ENCODE results near the gene RBMS3.
A peak's percentile ranks its signal among the peaks of the same experiment; 100 is the strongest.
"Not testable (repeated sequence)": the region's sequence is repeated elsewhere in the genome, so short reads cannot be mapped to it uniquely, and the experiment has no call there.

RBMS3 gene

DNA sequence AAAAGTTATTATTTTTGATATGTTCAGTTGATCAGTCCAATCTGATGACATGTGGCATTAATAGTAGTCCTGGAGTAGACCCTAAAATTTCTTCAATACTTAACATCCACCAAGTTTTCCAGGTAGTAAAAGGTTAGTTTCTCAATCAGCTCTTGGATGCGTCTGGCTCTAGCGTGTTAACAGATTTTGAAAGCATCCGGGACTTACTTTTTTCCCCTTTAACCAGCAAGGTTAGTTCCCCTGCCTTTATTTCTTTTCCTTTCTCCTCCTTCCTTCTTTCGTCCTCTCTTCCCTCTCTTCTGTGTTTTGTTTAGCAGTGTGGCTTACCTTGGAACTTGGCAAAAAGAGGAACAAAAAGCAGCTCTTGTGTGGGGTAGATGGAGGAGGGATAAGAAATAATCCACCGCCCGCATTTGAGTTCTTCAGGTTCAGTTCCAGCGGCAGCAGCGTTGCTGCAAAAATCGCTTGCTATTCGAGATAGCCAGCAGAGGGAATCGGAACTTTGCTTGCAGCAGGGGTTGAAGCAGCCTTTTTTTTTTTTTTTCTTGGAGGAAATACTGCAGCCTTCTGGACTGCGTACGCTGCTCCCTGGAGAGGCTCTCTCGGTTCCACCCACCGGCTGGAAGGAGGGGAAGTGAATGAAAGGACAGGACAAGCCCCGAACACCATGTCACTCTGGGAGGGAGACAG is at the start of gene RBMS3:
Gene RBMS3, plus strand, starts transcription at position 668 of the 690 bp plus-strand sequence.
- DNase-seq = peak in 1 of 2 donors; percentile 10

DNA sequence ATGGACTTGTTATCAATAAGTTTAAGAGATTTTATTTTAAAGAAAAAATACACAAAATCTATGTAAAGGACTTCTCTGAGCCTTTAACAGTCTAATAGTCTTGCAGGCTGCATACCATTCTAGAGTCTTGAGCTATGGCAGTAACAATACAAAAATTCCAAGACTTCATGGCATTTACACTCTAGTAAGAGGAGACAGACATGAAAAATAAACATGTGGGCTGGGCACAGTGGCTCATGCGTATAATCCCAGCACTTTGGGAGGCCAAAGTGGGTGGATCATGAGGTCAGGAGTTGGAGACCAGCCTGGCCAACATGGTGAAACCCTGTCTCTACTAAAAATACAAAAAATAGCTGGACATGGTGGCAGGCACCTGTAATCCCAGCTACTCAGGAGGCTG is 47.7 kb upstream of the RBMS3 start:
- DNase-seq = not testable (repeated sequence)

DNA sequence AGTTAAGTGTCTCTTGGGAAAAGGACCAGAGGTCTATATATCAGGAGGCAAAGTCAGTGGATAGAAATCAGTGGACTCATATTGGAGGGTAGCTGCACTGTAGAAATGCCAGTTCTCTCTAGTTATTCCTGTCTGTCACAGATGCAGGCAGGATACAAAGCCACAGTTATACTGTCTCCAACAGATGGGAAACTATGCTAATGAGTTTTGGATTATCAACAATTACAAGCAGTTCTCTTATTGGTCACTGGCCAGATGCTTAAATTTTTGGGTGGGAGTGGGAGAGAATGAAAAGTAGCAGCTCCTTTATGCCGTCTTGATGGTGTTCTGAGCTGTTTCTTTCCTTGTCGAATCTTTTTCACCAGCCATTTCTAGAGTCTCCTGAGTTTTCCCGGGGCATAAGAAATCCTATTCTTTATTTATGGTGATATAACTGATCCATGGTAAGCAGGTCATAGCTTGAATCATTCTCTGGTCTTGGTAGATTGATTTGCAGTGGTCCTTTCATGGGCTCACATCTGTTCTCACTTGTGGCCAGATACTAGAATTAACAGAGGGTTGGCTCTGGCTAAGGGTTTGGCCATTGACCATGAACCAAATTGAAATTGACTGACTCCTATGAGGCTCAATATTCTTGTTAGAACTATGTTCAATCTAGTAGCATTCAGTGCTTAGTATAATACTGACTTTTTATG is 44.6 kb upstream of the RBMS3 start:
- no peak for DNase-seq

DNA sequence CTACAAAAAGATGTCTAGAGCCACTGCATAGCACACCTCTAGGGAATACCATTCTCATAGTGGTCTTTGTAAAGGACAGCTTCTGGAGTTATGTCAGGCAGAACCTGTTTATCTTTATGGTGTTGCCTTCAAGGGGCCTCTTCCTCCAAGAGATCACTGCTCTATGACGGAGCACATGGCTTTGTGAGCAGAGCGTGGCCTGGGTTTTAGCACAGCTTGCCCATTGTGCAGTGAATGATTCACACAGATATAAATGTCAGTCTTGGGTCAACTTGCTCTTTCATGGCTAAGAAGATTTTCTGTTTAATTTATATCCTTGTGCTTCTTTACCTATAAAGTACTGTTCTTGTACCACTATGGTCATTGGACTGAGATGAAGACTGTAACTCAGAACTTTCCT is 41.5 kb upstream of the RBMS3 start:
- DNase-seq = no peak

DNA sequence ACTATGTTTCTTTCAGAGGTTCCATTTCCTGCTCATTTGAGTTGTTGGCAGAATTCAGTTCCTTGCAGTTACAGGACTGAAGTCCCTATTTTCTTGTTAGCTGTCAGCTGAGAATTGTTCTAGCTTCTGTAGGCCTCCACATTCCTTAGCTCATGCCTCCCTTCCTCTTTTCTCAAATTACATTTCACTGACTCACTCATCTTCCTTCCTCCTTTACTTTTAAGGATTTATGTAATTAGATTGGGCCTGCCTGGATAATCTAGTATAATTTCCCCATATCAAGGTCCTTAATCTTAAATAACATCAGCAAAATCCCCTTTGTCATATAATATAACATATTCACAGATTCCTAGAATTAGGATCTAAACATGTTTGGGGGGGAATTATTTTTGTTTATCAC is 40.6 kb upstream of the RBMS3 start:
- DNase-seq = no peak

DNA sequence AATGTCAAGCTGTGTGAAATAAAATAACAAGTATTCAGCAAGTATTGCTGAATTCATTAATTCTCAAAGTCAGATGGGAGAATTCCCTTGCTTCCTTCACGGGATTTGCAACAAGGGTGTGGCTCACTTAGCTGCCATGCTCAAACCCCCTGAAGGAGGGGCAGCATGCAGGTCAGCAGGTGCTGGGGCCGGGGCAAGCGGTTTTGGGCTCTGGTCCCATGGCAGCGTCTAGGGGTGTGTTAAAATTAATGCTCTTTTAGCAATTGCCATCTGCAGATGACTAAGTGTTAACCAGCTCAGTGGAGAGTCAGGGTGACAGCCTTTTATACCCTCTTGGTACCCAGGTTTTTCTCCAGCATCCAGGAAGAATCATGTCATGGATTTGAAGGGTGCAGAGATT is 40.0 kb upstream of the RBMS3 start:
- no peak for DNase-seq

DNA sequence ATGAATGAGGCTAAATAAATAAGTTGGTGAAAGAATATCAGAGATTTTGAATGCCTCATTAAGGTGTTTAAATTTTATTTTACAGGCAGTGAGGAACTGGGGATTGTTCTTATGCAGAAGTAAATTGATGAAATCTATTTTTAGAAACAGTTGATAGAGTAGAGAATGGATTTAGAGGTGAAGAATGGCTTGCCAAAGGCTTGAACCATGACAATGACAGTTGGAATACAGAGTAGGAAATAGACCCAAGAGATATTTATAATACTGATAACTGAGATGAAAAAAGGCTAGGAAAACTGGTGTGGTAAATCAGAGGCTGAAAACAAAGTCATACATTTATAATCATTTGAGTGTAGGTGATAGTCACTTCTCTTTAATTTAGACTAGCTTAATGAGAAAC is 39.0 kb upstream of the RBMS3 start:
- no peak for DNase-seq

DNA sequence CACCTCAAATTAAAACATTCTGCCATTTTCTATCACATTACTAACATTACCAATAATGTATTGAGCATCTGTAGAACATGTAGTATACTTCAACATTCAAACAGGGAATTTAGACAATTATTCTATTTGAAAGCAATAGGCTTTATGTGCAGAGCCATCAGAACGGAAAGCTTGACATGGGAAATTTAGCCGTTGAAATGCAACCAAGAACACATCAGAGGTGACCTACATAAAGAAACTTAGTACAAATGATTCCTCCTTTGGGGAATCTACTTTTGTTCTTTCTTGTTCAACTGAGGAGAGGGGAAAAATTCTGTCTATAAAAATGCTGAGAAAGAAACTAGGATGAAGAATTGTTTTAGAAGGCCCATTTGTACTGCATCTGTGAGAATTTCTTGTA is 38.6 kb upstream of the RBMS3 start:
- DNase-seq = no peak

DNA sequence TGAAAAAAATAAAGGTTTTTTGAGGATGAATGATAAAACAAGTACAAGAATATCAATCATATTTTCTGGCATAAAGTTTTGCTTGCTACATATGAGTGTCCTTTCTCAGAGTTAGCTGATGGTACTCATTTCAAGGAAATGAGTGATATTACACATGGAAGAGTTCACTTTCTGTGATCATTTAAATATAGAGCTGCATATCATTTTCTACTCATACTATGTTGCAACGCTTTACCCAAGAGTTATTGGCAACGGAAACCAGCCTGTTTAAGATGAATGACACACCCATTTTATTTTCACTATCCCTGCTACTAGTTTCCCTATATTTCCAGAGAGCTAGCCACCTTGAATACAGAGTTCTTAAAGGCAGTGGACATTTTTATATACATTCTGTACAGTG is 35.4 kb upstream of the RBMS3 start:
- no peak for DNase-seq

DNA sequence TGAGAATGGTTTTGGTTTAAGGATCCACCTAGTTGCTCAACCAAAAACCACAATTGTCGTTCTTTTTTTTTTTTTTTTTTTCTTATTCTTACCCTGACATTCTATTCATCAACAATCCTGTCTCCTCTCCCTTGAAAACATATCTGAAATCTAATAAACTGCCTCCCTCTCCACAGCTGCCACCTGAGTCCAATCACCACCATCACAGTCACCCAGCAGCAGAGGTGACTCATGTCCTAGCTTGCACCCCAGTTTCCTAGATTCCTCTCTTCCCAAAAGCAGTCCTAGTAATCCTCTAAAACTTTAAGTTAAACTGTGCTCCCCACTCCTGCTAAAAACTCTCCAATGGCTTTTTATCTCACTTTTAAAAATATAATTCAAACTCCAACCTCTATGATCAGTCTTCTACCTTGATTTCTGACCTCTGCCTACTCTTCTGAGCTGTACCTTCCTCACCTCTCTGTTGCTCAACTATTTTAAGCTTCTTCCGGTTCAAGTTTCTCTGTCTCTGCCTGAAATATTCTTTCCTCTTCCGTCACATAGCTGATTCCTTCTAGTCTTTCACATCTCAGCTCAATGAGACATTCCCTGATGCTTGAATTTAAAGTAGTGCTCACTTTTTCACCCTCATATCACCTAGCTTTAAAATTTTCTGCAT is 33.7 kb upstream of the RBMS3 start:
- no peak for DNase-seq

DNA sequence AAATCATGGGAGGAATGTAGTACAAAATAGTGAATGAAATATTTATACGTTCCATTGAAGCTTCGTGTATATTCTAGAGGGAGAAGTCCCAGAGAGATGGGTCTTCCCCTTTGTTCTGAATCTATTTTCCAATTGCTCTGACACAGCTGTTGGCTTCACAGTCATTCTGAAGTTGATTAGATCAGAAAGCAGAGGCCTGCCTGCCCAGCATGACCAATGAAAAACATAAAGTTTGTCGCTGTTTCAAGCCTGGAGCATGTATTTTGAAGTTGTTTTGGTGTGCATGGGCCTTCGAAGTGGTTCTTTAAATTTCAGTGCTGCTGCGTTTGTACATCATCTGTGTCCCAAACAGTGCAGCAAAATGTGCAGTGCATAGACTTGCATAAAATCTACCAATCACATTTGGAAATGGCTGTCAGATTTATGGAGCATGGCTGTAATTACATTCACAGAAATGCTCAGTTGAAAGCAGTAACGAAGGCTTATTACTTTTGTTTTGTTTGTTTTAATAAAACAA is 31.0 kb upstream of the RBMS3 start:
- DNase-seq = no peak

DNA sequence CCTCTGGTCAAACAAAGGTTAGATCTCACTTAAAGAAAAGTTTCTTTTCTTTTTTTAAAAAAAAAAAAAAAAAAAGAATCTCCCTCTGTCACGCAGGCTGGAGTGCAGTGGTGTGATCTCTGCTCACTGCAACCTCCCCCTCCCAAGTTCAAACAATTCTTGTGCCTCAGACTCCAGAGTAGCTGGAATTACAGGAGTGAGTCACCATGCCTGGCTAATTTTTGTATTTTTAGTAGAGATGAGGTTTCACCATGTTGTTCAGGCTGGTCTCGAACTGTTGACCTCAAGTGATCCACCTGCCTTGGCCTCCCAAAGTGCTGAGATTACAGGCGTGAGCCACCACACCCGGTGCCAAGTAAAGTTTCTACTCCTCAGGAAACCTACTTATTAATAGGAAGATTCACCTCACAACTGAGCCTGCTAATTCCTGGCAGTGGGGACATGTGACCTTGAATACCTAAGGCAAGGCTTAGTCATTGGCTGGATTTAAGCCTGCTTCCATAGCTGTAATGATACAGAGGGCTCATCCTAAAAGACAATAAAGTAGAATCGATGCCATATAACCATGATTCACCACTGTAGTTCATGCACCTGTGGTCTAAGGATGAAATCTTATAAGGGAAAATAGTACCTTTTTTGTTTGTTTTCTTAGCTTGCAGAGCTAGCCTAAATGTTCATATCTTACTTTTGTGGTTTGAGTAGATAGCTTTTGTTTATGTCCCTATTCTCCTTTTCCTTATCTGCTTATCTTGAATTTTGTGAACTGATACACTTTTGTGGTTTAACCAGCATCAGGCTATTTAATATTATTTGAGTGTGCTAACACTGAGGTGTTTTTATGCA is 24.8 kb upstream of the RBMS3 start:
- DNase-seq = no peak

DNA sequence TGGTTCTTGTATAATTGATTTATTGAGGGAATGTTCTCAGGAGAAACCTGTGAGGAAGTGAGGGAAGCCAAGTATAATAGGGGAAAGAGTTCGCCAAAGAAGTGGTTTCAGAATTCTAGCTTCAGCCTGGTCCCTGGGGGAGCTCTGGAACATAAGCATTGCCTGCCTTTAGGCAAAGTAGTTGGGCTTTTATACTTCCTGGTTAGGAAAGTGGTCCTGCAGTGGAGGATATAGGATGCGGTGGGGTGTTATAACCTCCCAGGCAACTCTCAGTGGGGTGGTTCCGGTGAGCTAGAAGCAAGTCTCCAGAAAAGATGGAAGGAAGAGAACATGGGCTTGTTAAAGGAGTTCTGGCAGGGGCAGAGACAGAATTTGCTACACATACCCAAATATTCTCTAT is 22.7 kb upstream of the RBMS3 start:
- DNase-seq = no peak

DNA sequence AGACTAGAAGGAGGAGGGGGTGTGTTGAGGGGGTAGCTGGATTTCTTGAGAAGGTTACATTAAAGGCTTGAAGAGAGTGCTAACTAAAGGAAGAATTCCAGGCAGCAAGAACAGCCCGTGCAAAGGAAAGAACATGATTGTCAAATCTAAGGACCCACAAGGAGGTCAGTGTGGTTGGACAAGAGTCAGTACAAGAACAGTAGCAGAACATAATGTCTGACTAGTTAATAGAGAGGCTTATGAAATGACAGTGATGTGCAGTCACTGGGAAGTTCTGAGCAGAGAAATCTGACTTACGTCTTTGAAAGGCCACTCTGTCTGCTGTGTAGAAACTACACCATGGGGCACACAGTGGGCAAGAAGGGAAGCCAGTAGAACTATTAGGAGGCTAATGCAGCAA is 19.8 kb upstream of the RBMS3 start:
- no peak for DNase-seq

DNA sequence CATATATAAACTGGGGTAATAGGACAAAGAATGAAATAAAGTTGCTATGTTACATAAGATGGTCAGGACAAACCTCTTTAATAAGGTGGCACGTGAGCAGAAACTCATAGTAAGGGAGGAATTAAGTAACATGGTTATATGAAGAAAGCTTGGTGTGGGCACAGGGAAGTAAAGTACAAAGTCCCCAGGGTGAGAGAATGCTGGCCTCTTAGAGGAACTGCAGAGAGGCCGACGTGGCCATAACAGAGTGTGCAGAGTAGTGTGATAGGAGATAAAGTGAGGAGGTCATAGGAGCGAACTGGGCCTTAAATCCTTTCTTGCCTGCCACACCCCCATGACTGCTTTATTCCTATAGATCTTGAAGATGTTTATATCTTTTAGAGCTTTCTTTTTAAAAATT is 17.4 kb upstream of the RBMS3 start:
- DNase-seq = no peak

DNA sequence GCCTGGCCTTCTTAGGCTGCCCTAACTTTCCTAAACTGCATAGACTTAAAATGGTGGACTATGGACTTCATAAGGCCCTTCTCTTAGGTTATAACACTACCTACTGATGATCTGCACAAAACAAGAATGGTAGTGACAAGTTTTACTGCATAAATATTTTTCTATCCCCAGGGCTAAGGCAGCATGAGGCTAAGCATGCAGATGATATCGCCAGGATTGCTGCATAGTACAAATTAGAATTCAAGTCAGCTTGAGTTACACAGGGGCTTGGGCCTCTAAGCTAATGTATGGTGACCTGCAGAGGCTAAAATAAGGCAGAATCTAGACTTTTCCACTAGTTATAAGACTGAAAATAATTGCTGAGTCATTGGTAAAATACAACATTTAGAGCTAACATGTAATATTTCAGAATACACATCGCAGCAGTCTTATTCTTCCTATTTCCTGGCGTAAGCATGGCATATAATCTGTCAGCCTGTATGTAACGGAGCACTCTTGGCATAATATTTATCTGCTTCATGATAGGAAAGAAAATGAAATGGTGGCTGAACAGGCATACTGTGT is 15.3 kb upstream of the RBMS3 start:
- DNase-seq = no peak

DNA sequence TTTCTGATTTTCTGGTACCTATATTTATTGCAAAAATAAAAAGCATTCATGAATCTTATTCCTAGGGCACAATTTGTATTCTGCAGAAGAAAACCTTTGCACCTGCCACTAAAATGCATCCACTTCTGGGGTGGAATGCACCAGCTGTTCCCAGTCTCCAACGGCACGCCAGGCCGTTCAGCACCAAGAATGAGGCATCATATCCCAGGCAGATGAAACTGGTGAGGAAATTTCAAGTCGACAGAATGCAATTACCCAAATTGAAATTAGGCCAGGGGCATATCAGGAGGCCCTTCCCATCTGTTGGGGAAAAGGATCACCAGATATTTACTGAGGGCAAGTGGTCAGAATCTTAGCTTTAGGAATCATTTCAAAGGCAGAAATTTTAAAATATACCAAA is 13.6 kb upstream of the RBMS3 start:
- no peak for DNase-seq

DNA sequence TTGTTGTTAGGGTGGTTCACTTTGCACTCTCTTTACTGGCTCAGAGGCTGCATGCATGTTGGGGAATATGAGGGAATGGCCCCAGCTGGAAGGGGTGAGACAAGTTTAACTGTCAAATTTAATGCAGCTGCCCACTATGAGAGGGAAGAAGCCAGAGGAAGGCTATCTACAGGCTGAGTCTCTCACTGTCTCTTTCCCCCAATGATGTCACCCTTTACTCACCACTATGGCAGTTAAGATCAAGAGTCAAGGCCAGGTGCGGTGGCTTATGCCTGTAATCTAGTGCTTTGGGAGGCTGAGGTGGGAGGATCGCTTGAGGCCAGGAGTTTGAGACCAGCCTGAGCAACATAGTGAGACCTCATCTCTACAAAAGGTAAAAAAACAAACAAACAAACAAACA is 12.2 kb upstream of the RBMS3 start:
- DNase-seq = no peak

DNA sequence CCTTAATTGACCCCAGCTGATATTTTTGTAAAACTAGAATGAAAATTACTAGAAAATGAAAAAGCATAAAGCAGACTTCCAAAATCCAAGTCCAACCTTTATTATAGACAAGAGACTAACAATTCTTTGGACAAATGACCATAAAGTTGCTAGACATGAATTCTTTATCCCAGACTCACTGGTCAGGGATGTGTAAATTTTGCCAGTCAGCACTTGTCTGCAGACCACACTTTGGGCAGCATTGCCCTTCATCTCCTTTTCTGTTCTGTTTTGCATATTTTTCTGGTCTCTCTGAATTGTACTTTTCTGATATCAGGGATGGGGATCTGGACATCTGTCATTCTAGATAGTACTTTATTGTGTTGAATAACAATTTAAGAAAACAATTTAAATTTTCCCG is 10.1 kb upstream of the RBMS3 start:
- no peak for DNase-seq

DNA sequence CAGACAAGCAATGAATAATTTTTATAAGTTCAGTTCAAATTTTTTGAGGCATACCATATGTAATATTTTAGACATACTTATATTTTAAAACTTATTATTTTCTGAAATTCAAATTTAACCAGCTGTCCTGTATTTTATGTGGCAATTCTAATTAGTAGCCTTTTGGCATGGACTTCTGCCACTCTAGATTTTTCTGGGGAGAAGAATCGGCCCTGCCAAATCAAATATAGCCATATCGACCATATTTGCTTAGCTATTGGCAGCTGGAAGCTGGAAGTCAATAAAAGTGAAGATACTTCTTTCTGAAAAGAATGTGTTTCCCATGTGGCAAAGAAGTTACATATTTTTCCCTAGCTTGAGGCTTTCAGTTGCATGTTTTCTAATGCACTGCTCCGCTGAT is 9.4 kb upstream of the RBMS3 start:
- DNase-seq = no peak

DNA sequence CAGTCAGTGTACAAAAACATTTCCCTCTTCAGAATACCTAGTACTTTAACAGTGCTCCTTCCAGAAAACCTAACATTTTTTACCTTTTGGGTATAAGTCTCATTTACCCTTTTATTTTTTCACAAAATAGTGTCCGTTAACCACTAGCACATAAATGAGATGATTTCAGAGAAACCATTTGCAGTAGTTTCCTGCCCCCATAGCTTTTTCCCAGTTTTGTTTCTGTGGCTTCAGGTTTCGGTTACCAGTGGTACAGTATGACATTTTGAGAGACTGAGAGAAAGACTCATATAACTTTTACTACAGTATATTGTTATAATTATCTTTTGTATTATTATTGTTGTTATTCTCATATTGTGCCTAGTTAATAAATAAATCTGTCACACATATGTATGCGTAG is 6.2 kb upstream of the RBMS3 start:
- DNase-seq = no peak

DNA sequence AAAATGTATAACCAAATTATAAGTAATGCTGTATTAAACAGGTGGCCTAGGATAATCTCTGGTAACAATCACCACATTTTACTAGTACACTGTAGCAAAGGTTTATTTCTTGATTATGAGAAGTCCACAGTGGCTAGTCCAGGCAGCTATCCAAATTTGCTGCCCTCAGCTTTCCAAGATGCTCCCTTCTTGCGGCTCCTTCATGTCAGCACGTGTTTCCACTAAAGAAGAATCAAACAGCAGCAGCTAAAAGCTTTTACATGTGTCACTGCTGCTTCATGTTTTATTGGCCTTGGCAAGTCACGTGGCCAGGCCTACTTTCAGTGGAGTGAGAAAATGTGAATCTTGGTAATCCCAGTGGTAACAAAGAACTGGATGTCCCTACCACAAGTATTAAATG is 5.6 kb upstream of the RBMS3 start:
- DNase-seq = no peak

DNA sequence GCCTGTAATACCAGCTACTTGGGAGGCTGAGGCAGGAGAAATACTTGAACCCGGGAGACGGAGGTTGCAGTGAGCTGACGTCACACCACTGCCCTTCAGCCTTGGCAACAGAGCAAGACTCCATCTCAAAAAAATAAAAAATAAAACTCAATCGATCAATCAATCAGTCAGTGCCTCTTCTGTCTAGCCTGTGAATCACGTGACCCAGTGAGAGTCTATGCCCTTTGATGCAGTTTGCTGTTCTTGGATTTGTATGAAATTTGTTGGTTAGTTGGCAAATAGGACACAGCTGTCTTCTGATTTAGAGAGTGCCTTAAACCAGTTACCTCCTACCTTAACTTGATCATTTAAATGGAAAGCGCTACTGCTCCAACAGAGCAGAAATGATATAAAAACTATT is 3.6 kb upstream of the RBMS3 start:
- no peak for DNase-seq
